HG02571 (cell line): ENCODE measurements around the gene RALB.
A peak's percentile ranks its signal among the peaks of the same experiment; 100 is the strongest.

ENCODE experiments used
- ATAC-seq: cut with Tn5 transposase; IDR thresholded peaks from one replicate; pipeline ENCODE4 v1.9.1; 2021; ENCODE audit warnings: mild to moderate bottlenecking, moderate library complexity; ENCODE audit not compliant: unreplicated experiment

RALB gene

DNA sequence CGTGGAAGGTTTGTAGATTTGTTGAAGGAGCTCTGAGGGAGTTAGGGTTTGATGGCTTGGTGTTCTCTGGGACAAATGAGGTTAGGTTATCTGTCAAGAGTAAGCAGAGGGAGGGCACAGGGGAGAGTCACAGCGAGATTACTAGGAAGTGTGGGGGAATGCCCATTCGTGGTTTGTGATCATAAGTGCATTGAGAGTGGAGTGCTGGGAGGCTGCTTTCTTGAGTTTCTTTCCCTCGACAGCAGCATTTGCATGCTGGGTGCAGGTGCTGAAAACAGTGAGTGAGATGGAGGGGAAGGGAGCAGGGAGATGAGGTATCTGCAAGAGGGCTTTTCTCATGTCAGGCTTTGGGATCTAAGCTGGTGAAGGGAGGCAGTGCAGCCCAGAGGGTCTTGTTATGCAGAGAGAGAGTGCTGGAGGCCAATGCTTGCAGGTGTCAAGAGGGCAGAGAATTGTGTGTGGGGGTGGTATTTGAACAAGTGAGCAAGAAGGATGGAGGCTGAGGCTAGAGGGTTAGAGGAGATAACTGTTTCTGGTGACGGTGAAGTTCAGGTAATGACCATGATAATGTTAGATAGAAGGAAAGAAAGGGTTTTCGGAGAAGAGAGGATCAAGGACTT lies 8.8 kb downstream of the RALB start:
- peak; percentile 85 for ATAC-seq

DNA sequence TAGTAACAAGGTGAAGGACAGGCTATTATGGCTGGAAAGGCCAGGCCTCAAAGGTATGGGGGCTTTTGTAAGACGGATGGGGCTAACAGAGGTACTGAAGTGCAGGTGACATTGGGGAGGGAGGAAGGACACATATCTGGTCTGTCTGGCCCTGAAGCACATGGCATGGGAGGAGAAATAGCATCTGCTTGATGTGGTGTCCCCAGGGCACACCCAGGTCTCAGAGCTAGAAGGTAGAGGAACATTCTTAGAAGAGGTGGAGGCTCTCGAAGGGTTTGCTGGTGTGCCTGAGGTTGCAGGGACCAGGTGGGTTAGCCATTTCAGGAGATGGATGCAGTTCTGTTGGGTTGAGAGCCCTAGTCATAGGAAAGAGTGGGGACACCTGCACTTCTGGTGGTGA lies 9.5 kb downstream of the RALB start:
- no peak for ATAC-seq

DNA sequence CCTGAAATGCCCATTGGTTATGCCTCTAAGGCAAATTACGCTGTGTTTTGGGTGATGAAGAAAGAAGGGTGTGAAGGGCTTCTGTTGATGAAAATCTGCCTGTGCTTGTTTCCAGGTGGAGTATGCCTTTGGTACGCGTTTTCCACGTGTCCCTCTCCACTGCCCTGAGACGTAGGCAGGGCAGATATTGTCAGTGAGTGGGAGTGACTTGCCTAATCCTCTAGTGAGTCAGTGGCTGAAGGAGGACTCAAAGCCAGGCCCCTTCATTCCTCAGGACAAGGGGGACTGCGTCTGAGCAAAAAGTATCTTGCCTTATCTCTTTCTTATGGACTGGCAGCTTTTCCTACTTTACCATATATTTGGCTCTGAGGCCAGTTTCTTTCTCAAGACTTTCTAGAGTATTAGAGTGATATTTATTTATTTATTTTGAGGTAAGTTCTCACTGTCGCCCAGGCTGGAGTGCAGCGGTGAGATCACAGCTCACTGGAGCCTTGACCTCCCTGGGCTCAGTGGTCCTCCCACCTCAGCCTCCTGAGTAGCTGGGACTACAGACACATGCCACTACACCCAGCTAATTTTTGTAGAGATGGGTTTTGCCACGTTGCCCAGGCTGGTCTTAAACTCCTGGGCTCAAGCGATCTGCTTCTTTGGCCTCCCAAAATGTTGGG lies 10.2 kb downstream of the RALB start:
- ATAC-seq: no peak

DNA sequence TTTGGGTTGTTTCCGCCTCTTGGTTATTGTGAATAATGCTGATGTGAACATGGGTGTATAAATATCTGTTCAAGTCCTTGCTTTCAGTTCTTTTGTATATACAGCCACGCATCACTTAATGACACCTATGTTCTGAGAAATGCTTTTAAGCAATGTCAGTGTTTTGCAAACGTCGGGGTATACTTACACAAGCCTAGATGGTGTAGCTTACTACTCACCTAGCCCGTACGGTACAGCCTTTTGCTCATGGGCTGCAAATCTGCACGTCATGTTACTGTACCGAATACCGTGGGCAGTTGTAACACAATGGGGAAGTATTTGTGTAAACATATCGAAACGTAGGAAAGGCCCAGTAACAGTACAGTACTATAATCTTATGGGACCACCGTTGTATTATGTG lies 12.4 kb downstream of the RALB start:
- no peak for ATAC-seq

DNA sequence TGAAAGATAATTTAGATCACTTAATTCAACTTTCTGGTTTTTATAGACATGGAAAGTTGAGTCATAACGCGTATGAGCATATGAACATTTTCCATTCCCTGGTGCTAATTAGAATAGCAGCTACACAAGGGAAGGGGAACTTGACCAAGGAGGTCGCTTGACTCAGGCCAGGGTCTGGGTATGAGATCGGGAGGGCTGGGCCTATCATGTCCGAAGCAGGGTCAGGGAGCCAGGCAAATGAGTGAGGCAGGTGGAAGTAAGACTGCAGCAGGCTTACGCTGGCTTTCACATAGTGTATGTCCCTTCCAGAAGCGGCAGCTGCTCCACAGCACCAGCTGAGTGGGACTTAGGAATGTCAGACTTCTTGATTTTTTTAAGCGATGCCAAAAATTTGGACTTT lies 14.7 kb downstream of the RALB start:
- no peak for ATAC-seq

DNA sequence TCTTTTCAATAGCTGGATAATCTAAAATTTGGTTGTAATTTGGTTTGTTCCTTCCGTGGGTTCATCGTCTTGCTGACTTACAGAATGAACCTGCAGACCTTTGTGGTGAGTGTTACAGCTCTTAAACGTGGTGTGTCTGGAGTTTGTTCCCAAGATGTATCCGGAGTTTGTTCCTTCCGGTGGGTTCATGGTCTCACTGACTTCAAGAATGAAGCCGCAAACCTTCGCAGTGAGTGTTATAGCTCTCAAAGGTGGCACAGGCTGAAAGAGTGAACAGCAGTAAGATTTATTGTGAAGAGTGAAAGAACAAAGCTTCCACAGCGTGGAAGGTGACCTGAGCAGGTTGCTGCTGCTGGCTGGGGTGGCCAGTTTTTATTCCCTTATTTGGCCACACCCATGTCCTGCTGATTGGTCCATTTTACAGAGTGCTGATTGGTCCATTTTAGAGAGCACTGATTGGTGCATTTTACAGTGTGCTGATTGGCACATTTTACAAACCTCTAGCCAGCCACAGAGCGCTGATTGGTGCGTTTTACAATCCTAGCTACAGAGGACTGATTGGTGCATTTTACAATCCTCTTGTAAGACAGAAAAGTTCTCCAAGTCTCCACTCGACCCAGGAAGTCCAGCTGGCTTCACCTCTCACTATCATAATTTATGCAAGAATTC lies 16.6 kb downstream of the RALB start:
- ATAC-seq: no peak

DNA sequence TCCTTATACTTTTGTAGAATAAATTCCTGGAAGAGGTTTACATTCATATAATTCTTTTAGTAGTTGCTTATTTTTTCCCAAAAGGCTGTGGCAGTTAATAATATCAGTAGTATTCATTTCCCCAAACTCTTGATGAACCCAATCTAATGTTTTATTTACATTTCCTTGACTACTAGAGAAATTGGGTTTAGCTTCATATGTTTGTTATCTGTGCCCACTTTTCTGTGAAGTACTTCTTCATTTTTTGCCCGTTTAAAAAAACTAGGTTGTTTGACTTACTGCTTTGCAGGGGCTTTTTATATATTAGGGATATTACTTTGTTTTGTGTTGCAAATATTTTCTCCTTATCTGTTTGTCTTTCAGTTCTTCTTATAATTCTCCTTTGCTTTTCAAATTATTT lies 17.2 kb downstream of the RALB start:
- ATAC-seq: no peak

DNA sequence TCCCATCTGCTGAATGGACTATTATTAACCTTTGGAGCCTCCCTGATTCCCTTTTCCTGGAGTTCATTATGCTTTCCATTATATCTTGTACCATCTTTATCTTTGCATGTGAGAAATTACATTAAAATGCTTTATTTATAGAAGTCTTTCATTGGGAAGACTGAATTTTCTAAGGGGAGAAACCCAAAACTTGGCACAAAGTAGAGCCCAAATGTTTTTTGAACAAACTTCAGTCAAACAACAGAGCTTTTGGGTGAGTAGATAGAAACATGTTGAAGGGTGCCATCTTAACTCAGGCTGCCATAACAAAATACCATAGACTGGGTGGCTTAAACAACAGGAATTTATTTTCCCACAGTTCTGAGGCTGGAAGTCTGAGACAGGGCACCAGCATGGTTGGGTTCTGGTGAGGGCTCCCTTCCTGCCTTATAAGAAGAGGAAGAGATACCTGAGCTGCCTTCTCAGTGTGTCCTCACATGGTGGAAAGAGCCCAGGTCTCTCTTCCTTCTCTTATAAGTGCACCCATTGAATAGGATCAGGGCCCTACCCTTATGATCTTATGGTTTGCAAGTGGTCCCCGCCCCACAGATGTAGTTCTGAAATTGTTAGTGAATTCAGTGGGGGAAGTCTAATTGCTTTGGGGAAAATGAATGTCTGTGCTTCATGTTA lies 19.2 kb downstream of the RALB start:
- no peak for ATAC-seq

DNA sequence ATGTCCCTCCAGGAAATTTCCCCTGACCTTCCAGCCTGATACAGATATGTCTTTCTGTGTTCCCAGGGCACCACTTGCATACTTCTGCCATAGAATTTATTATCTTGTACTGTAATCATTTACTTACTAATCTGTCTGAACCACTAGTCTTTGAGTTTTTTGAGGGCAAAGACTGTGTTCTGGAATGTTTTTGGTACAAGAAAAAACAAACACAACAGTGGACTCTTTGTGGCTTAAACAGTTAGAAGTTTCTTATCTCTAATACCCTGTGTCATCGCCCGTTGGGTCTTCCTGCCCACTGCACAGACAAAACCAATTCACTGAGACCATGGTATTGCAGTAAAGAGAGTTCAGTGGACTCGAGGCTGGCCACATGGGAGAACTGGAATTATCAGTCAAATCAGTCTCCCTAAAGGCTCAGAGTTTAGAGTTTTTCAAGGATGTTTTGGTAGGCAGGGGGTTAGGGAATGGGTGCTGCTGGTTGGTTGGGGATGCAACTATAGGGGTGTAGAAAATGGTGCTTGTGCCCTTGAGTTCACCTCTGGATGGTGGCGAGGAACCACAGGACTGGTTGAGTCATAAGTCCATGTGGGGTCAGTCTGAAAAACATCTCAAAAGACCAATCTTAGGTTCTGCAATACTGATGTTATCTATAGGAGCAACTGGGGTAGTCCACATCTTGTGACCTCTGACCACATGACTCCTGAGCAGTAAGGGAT lies 20.3 kb downstream of the RALB start:
- ATAC-seq: no peak

DNA sequence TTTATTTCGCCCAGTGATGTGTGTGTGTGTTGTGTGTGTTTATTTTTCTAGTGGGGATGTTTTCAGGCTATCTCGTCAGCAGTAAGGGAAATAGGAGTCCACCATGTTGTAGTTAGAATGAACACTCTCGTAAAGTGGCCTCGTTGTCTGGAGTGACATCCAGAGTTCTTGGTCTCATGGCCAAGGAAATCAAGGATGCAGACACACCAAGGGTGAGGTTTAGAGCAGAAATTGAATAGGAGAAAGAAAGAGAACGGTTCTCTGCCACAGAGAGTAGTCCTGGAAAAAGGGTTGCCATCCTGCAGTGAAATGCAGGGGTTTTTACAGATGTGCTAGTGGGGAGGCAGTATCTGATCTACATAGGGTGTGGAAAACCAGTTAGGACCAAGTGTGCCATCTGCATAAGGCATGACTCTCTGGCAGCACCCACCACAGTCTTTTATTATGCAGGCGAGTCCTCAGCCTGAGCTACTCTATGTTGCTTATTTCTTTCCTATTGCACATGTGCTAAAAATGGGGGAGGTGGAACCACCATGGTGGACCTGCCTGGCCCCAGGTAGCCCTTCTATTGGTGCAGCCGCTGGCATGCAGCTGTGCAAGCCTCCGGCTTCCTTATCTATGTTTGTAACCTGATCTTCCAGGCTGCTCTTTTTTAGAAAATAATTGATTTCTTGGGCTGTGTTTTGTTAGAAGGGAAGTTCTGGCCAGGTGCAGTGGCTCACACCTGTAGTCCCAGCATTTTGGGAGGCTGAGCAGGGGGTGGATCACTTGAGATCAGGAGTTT lies 23.2 kb downstream of the RALB start:
- ATAC-seq: no peak

DNA sequence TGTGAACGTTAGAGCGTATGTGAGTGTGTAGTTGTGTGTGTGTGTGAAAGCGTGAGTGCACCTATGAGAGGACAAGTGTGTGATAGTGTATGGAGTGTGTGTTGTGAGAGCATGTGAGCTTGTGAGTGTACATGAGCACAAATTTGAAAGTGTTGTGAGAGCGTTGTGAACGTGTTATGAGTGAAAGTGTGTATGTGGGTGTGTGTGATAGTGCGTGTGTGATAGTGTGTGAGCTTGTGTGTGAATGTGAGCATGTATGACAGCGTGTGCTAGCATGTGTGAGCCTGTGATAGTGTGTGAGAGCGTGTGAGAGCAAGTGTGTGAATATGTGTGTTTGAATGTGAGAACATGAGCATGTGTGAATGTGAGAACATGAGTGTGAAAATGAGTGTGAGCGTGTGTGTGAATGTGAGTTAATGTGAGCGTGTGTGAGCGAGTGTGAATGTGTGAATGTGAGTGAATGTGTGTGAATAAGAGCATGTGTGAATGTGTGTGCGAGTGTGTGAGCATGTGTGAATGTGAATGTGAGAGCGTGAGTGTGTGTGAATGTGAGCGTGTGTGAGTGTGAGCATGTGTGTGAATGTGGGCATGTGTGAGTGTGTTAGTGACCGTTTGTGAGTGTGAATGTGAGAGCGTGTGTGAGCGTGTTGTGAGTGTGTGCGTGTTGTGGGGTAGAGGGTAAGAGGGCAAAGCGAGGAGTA lies 25.0 kb downstream of the RALB start:
- ATAC-seq: no peak

DNA sequence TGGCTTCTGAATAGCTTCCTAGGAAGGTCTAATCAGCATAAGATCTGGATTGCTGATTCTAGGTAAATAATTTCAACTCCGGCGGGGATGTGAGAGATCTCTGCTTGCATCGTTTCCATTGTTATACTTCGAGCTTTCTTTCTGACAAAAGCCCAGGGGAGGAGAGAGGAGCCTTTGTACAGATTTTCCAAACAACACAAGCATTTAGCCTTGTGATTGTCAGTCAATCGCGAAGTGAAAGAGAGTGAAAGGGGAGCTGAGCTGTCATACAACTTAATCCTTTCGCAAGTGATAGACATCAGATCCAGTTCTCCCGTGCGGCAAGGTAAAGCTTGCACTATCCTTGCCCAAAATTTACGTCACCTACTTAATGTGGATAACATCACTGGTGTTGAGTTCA lies 26.2 kb downstream of the RALB start:
- no peak for ATAC-seq

DNA sequence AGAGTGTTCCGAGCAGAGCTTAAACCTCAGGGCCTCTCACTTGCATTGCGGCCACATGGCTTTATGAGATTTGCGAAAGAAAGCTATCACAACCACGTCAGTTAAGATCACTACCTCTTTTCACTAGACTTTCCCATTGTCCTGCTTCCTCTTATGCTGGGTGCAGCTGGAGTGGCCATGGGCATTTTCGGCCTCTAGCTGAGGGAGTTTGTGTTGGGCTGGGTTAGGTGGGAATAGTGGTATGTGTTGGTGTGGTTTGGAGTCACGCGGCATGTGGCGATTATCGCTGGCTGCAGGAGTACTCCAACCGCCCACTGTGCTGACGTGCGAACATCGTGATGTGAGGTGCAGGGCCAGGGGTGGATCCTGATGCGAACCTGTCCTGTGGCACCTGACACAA lies 27.1 kb downstream of the RALB start:
- no peak for ATAC-seq

DNA sequence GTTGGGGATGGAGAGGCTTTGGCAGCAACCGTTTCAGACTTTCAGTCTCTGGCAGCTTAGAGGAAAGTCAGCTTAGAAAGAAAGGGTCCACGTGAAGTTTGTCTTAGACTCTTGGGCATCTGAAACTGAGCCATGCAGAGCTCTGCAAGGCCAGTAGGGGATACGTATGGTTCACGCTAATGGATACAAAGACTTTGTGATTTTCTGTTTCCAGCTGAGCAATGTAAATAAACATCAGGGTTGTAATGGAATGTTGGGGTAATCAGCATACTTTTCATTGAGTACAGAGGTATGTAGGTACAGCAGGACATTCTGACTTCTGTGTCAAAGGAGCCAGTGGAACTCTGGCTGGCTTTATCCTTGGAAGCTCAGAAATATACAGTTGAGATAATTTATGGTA lies 31.0 kb downstream of the RALB start:
- no peak for ATAC-seq

DNA sequence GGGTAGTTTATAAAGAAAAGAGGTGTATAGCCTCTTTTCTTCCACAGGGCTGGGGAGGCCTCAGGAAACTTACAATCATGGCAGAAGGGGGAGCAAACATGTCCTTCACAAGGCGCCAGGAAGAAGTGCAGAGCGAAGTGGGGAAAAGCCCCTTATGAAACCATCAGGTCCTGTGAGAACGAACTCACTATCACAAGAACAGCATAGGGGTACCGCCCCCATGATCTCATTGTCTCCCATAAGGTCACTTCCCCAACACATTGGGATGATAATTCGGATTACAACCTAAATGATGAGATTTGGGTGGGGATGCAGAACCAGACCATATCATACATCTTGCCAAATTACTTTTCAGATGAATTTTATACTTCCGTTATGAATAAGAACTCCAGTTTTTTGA lies 32.4 kb downstream of the RALB start:
- no peak for ATAC-seq

DNA sequence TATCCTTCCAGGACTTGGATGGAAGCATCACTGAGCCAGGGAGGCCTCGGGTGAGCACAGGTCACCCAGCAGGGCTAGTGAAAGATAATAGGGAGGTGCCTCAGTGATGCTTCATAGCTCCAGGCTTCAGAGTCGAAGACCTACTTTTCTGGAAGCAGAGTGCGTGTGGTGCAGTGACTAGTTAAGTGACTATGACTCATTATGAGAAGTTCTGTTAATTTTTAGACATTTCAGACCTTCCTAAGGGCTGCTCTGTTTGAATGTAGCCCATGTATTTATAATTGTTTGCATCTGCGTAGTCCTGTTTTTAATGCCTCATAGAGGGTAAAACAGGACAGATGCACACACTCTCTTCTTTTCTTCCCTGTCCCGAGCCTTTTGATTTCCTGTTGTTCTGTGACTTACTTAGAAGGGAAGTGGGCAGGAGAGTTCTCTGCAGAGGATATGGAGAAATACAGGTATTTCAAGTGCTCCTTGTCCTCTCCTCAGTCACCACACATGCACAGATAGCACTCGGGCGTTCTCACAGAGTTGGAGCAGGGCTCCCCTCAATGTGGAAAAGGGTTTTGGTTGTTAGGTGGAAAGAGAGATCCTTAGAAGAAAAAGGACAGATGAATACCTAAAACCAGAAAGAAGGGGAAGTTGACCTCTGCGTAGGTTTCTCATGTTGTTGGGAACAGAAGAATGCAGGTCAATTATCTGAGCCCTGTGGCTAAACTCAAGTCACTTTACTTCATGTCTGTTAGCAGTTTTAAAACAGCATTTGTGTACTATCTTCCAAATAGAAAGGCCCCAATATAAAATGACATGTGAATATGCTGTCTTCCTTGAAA lies 34.7 kb downstream of the RALB start:
- ATAC-seq: peak; percentile 98

DNA sequence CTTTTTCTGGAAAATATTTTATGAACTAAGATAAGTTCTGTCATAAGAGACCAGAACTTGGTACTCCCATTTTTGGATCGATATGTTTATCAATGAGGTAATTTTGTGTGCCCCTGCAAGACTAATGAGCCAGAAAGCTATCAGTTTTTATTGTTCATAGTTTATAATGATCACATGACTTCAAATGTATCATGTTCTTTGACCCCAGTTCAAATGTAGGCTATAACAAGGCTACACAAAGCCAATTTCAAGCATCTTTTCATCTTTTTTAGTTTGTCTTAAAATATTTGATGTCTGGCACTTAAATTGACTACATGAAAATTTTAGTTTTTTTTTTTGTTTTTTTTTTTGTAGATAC lies 35.3 kb downstream of the RALB start:
- ATAC-seq: no peak

DNA sequence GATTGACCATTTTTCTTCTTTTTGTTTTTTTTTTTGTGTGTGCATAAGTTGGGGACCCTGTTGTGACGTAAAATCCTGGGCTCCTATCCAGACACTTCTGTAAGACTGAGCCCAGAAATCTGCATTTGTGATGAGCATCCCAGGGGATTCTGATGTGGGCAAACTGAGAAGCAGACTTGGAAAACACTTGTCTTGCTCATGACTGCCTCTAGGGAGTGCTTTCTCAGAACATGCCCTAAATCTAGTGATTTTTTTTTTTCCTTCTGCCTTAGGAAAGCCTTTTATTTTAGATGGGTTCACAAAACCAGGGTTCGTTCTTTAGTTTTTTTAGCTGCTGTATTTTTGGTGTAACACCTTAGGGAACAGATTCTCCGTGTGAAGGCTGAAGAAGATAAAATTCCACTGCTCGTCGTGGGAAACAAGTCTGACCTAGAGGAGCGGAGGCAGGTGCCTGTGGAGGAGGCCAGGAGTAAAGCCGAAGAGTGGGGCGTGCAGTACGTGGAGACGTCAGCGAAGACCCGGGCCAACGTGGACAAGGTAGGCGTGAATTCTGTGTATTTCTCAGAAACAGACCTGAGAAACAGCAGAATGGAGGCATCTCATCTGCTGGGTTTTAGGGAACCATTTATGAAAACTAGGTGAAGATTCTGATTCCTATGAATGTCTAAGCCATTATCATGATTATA lies 36.7 kb downstream of the RALB start:
- ATAC-seq: no peak

DNA sequence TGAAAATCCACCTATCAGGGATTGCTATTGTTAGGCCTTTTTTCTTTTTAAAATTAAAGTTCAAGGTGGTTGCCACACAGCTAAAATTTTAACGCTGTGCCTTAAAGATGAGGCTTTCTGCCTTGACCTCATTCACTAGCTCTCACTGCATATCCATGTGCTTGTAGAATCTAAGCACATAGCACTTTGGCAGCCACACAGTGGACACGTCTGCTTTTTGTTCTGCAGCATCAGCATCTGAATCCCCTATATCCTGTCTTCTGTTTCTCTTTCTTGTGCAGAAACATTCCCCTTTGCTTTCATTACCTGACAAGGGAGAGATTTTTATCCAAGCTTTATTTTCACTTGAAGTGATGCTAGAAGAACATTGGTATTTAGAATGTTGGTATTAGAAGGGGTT lies 38.1 kb downstream of the RALB start:
- no peak for ATAC-seq
